Uterus (tissue), 4 donors: ENCODE data around the gene ELMO1. TPM values are rescaled to one million over a fixed set of nuclear protein-coding genes. Genes with fewer than 3 reads are reported as not detected.

Source experiments
- DNase-seq, 2 donors: peaks; one replicate each; pipeline ENCODE4 v3.0.0-alpha.2; 2019 to 2020
- H3K27ac ChIP-seq, 2 donors: fragments of 200-600 bp; sonication (generic); 1 replicate in 1 of 2; 2 replicates in 1 of 2; pipeline ENCODE4 v1.5.1; 2016 to 2018
- H3K27me3 ChIP-seq, 2 donors: fragments of 200-600 bp; sonication (generic); one replicate each; pipeline ENCODE4 v1.5.1; 2018 to 2019; ENCODE audit warnings: control low read depth in 1 of 2
- H3K36me3 ChIP-seq, 2 donors: fragments of 200-600 bp; sonication (generic); one replicate each; pipeline ENCODE4 v1.5.1; 2019; ENCODE audit warnings: control low read depth in 1 of 2
- H3K4me1 ChIP-seq, 2 donors: fragments of 200-600 bp; sonication (generic); one replicate each; pipeline ENCODE4 v1.5.1; 2018 to 2019; ENCODE audit warnings: control low read depth in 1 of 2
- H3K4me3 ChIP-seq, 2 donors: fragments of 200-600 bp; sonication (generic); 1 replicate in 1 of 2; 2 replicates in 1 of 2; pipeline ENCODE4 v1.5.1; 2018 to 2019; ENCODE audit warnings: mild to moderate bottlenecking in 1 of 2
- H3K9me3 ChIP-seq, 2 donors: fragments of 200-600 bp; sonication (generic); one replicate each; pipeline ENCODE4 v1.5.1; 2019; ENCODE audit warnings: control low read depth in 1 of 2
- CTCF ChIP-seq, 4 experiments: fragments of 200-600 bp in 2 of 4; fragments of 450-650 bp in 2 of 4; sonication (generic) in 2 of 4; IDR thresholded peaks; one replicate each; pipeline ENCODE4 v1.5.1; 2016 to 2019; ENCODE audit warnings: antibody characterized with exemption in 4 of 4, mild to moderate bottlenecking in 2 of 4, moderate library complexity in 1 of 4
- POLR2A ChIP-seq, 2 donors: fragments of 450-650 bp; IDR thresholded peaks; one replicate each; pipeline ENCODE4 v1.6.1; 2016; ENCODE audit warnings: antibody characterized with exemption in 2 of 2, mild to moderate bottlenecking in 1 of 2, moderate library complexity in 1 of 2
- intact Hi-C: fragments of 100-400 bp; cut with DNase I; formaldehyde crosslinking; loops from one replicate; pipeline ENCODE4 v1.15.1; 2023; ENCODE audit warnings: low total_unique reads
- total RNA-seq, 4 donors: library from RNA; depleted of rRNA in 3 of 4; stranded (reverse); fragments of >200 nt in 3 of 4; gene quantifications; one replicate each; pipeline versions ENCODE4 v1.1.0 to v1.2.4, GENCODE V29; 2014 to 2023
- donor health status: DM: yes; HTN: yes; CAD: no.

Gene ELMO1
- total RNA-seq, 4 donors from 2014 or later, result 37.9 to 64.7 (median 55.5) TPM

DNA sequence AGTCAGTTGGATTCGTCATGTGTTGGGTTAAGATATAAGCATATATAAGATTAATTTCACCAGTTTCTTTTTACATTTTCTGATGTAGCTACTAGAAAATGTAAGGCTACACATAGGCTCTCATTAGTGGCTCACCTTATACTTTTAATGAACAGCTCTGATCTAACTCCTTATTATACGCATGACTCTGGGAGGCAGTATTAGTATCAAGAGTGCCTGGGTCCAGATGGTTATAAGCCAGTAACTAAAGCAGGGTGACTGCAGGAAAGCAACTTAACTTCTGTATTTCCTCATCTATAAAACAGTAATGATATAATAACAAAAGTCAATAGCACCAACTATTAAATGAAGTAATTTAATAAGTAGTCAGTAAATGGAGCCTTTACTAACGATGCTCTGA lies 1.4 kb upstream of the ELMO1 start:
- DNase-seq, result no peak
- intact Hi-C loops, result no loop called here
- Histone ChIP-seq H3K9me3 (no peaks in the 10 kb centered on the region), H3K36me3 (no peaks in the 10 kb centered on the region), H3K4me1 (no peaks in the 10 kb centered on the region), H3K27me3 (no peaks in the 10 kb centered on the region), H3K27ac (no peak overlapping the region), H3K4me3 (no peak overlapping the region)
- TF ChIP-seq POLR2A (IDR thresholded peaks at IDR 0.05) (no peak), CTCF (IDR thresholded peaks at IDR 0.05) (no peak)

DNA sequence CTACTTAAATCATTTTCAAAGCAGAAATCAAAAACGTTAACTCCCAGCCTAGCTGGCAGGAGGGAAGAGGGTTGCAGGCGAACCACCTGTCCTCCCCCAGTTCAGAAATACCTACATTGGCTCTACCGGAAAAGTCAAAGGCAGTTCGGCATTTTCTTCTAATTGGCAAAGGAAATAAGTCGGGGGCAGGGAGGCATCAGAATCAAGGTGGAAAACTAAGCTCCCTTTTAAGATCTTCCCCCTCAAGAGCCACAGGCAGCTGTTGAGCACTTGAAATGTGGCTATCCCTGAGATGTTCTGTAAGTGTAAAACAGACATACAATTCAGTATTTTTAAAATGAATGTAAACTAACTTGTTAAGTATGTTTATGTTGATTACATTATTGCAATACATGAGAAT lies 957 bp upstream of the ELMO1 start:
- intact Hi-C loops, result no loop called here
- no peaks in the 10 kb centered on the region for H3K4me1 ChIP-seq
- no peaks in the 10 kb centered on the region for H3K27me3 ChIP-seq
- H3K36me3 ChIP-seq, result no peaks in the 10 kb centered on the region
- no peak overlapping the region for H3K4me3 ChIP-seq
- TF ChIP-seq CTCF (IDR thresholded peaks at IDR 0.05) (no peak), POLR2A (IDR thresholded peaks at IDR 0.05) (no peak)
- H3K9me3 ChIP-seq, result no peaks in the 10 kb centered on the region
- DNase-seq, result no peak
- H3K27ac ChIP-seq, result no peak overlapping the region

DNA sequence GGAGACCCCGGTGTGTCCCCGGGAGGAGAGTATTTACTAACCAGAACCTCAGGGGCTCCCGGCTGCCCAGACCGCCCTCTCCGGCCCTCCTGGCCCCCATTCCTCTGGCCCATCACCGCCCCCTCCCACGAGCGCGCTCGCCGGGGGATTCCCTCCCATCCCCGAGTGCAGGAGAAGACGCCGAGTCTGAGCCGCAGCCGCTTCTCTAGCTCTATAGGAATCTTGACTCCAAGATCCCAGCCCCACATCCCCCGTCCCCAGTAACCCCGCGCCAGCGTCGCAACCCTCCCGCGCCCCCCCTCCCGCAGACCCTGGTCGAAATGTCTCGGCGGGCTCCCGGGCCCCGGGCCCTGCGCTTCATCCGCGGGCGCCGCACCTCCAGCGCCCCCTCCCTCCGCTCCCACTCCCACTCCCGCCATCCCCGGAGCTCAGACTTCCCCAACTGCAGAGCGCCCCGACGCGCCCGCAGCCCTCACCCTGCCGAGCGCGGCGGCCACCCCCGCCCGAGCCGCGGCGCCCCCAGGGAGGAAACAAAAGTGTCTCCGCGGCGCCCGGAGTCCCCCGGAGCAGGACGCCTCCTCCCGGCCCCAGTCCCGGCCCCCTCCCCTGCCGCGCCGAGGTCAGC lies 541 bp downstream of the ELMO1 start:
- peak in 1 of 2 donors; percentile 19 for DNase-seq
- Histone ChIP-seq H3K27me3 (no peaks in the 10 kb centered on the region), H3K9me3 (no peaks in the 10 kb centered on the region), H3K27ac (peak overlapping the region; percentile 76 to 81), H3K4me1 (no peaks in the 10 kb centered on the region), H3K36me3 (no peaks in the 10 kb centered on the region), H3K4me3 (peak overlapping the region; percentile 56 to 69)
- TF ChIP-seq POLR2A (IDR thresholded peaks at IDR 0.05) (no peak), CTCF (IDR thresholded peaks at IDR 0.05) (no peak)
- intact Hi-C loops, result no loop called here

DNA sequence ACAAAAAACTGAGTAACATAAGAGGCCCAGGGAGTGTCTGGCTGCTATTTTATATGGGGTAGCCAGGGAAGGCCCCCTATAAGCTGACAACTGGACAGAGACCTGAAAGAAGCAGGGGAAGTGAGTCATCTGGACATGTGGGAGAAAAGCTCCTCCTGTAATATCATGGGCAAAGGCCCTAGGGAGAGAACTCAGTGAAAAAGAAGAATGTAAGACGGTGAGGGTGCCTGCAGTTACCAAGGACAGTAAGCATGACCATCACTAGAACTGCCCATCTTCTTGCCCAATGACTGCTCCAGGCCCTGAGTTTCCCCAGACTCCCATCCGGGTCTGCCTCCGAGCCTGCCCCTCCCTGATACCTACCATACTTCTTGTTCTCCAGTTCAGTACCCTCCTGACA lies 2.3 kb downstream of the ELMO1 start:
- Histone ChIP-seq H3K4me3 (no peak overlapping the region), H3K9me3 (no peaks in the 10 kb centered on the region), H3K27me3 (no peaks in the 10 kb centered on the region), H3K36me3 (no peaks in the 10 kb centered on the region), H3K4me1 (no peaks in the 10 kb centered on the region), H3K27ac (no peak overlapping the region)
- intact Hi-C loops, result no loop called here
- no peak for DNase-seq
- TF ChIP-seq POLR2A (IDR thresholded peaks at IDR 0.05) (no peak), CTCF (IDR thresholded peaks at IDR 0.05) (no peak)

- intact Hi-C loops, result no loop called here
- Histone ChIP-seq H3K9me3 (no peaks in the 10 kb centered on the region), H3K4me1 (no peaks in the 10 kb centered on the region), H3K4me3 (no peak overlapping the region), H3K27me3 (no peaks in the 10 kb centered on the region), H3K36me3 (no peaks in the 10 kb centered on the region), H3K27ac (no peak overlapping the region)
- TF ChIP-seq POLR2A (IDR thresholded peaks at IDR 0.05) (no peak), CTCF (IDR thresholded peaks at IDR 0.05) (no peak)
- no peak for DNase-seq
These were observed 2.9 kb downstream of the ELMO1 start for GRCh38 chr7:37445790-37446189.
